ENCODE data around the gene NLRP12.

DNA sequence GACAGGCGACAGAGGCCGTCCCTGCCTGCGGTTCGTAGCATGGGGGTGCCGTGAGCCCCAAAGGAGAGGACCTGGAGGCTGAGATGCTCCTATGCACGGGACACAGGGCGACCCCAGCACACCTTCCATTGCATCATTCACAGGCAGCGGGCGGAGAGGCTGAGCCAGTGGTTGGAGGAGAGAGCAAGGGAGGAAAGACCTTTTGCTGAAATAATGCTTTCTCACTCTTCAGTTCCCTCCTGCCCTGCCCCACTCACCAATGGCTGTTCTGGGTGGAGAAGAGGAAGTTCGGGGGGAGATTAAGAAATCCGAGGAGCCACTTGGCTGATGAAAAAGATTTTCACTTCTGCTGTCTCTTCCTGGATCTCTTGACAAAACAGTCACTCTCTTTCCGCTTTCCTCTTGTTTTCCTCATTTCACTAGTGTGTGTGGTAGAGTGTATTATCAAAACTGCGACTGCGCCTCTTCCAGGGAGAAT, at the start of gene NLRP12:
- no peak for TF ChIP-seq EZH2phosphoT487 (IDR thresholded peaks at IDR 0.05; ENCODE audit: borderline replicate concordance, low read length)
- TF ChIP-seq, protein P1, sequence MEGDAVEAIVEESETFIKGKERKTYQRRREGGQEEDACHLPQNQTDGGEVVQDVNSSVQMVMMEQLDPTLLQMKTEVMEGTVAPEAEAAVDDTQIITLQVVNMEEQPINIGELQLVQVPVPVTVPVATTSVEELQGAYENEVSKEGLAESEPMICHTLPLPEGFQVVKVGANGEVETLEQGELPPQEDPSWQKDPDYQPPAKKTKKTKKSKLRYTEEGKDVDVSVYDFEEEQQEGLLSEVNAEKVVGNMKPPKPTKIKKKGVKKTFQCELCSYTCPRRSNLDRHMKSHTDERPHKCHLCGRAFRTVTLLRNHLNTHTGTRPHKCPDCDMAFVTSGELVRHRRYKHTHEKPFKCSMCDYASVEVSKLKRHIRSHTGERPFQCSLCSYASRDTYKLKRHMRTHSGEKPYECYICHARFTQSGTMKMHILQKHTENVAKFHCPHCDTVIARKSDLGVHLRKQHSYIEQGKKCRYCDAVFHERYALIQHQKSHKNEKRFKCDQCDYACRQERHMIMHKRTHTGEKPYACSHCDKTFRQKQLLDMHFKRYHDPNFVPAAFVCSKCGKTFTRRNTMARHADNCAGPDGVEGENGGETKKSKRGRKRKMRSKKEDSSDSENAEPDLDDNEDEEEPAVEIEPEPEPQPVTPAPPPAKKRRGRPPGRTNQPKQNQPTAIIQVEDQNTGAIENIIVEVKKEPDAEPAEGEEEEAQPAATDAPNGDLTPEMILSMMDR (IDR thresholded peaks at IDR 0.05; ENCODE audit: low read depth, low read length, poor library complexity, severe bottlenecking) = no peak

Measured in DOHH2 (cell line).